ENCODE data around the gene NFYC. TPM values are rescaled to one million over a fixed set of nuclear protein-coding genes. Genes with fewer than 3 reads are reported as not detected.

NFYC gene
- total RNA-seq, 1 experiment from 2014 or later = 61.6 TPM

GRCh38 chr1:40668769-40669525, 22.6 kb upstream of the NFYC start:
- intact Hi-C loops (cut with micrococcal nuclease; ENCODE audit: unreplicated experiment) = loop anchor here (5.0 kb wide), 3 partner anchors 37 to 137 kb away; partner anchors contain the start of gene ZNF684
- TF ChIP-seq, protein P1, sequence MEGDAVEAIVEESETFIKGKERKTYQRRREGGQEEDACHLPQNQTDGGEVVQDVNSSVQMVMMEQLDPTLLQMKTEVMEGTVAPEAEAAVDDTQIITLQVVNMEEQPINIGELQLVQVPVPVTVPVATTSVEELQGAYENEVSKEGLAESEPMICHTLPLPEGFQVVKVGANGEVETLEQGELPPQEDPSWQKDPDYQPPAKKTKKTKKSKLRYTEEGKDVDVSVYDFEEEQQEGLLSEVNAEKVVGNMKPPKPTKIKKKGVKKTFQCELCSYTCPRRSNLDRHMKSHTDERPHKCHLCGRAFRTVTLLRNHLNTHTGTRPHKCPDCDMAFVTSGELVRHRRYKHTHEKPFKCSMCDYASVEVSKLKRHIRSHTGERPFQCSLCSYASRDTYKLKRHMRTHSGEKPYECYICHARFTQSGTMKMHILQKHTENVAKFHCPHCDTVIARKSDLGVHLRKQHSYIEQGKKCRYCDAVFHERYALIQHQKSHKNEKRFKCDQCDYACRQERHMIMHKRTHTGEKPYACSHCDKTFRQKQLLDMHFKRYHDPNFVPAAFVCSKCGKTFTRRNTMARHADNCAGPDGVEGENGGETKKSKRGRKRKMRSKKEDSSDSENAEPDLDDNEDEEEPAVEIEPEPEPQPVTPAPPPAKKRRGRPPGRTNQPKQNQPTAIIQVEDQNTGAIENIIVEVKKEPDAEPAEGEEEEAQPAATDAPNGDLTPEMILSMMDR (IDR thresholded peaks at IDR 0.05; ENCODE audit: insufficient read depth in 1 of 2, low read depth in 1 of 2, low read length in 1 of 2, severe bottlenecking in 1 of 2, unreplicated experiment in 1 of 2) = peak; percentile 65 to 77
- Mint-ChIP-seq H3K27ac (ENCODE audit: unreplicated experiment) (no peak overlapping the region), H3K36me3 (ENCODE audit: insufficient read depth, unreplicated experiment) (no peaks in the 10 kb centered on the region), H3K4me3 (ENCODE audit: unreplicated experiment) (no peak overlapping the region), H3K27me3 (ENCODE audit: insufficient read depth, unreplicated experiment) (peaks cover 4% of the 10 kb centered on the region), H3K4me1 (ENCODE audit: low read depth, unreplicated experiment) (no peaks in the 10 kb centered on the region), H3K9me3 (ENCODE audit: unreplicated experiment) (no peaks in the 10 kb centered on the region)
- H3K4me1 ChIP-seq = no peaks in the 10 kb centered on the region
- ChIA-PET POLR2A (no interaction called here), CTCF (no interaction called here)
- peak; percentile 55 to 70 for DNase-seq
- H3K9me3 ChIP-seq = no peaks in the 10 kb centered on the region
- no peaks in the 10 kb centered on the region for H3K27me3 ChIP-seq (replicated peaks; ENCODE audit: control insufficient read depth, insufficient read depth, low read length)
- H3K4me3 ChIP-seq (ENCODE audit: low read depth, low read length) = no peak overlapping the region
- no peaks in the 10 kb centered on the region for H3K36me3 ChIP-seq (ENCODE audit: control insufficient read depth, insufficient read depth, low read length)
- no TSS peak for BruUV-seq (replicated peaks)

DNA sequence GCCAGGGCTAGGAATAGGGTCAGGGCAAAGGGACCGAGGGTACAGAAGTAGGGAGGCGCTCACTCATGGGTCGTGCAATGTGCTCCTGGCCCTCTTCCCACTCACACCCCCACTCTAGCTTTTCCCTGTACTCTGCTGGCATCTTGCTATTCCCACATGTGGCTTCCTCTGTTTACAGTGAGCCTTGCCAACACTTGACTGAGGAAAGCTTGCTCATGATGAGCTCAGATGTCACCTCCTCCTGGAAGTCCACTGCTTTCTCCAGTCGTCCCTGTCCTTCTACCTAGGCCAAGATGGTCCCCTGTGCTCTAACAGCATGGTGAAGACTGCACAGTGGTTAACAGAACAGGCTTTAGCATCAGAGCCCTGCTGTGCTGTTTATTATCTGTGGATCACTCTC, 18.1 kb upstream of the NFYC start:
- H3K27me3 ChIP-seq (replicated peaks; ENCODE audit: control insufficient read depth, insufficient read depth, low read length) = no peaks in the 10 kb centered on the region
- H3K27ac Mint-ChIP-seq (ENCODE audit: unreplicated experiment) = no peak overlapping the region
- ChIA-PET CTCF (no interaction called here), POLR2A (no interaction called here)
- no peaks in the 10 kb centered on the region for H3K36me3 Mint-ChIP-seq (ENCODE audit: insufficient read depth, unreplicated experiment)
- no peaks in the 10 kb centered on the region for H3K9me3 Mint-ChIP-seq (ENCODE audit: unreplicated experiment)
- H3K4me1 Mint-ChIP-seq (ENCODE audit: low read depth, unreplicated experiment) = no peaks in the 10 kb centered on the region
- no peak overlapping the region for H3K4me3 ChIP-seq (ENCODE audit: low read depth, low read length)
- no peaks in the 10 kb centered on the region for H3K4me1 ChIP-seq
- no peaks in the 10 kb centered on the region for H3K9me3 ChIP-seq
- H3K4me3 Mint-ChIP-seq (ENCODE audit: unreplicated experiment) = no peak overlapping the region
- TF ChIP-seq, protein P1 (IDR thresholded peaks at IDR 0.05; ENCODE audit: insufficient read depth in 1 of 2, low read depth in 1 of 2, low read length in 1 of 2, severe bottlenecking in 1 of 2, unreplicated experiment in 1 of 2) = no peak
- H3K27me3 Mint-ChIP-seq (ENCODE audit: insufficient read depth, unreplicated experiment) = peaks cover 4% of the 10 kb centered on the region
- no peaks in the 10 kb centered on the region for H3K36me3 ChIP-seq (ENCODE audit: control insufficient read depth, insufficient read depth, low read length)
- intact Hi-C loops (cut with micrococcal nuclease; ENCODE audit: unreplicated experiment) = no loop called here
- no peak for DNase-seq
- no TSS peak for BruUV-seq (replicated peaks)

DNA sequence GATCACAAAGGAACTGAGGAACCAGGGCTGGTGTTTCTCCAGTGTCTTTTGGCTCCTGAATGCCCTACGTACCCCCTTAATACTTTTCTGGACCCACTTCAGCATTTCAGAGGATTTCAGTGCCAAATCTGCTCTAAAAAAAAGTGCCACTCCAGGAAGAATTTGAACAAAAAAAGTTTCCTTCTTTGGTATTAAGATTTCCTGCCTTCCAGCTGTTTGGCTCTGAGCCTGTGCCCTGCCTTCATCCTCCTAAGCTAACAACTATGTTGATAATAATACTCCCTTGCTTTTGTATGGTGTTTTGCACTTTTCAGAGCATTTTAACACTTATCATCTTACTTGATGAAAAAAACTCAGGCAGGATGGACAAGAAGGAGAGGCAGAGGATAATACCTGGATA, 15.0 kb upstream of the NFYC start:
- H3K4me3 Mint-ChIP-seq (ENCODE audit: unreplicated experiment) = no peak overlapping the region
- no peaks in the 10 kb centered on the region for H3K4me1 Mint-ChIP-seq (ENCODE audit: low read depth, unreplicated experiment)
- Histone ChIP-seq H3K27me3 (replicated peaks; ENCODE audit: control insufficient read depth, insufficient read depth, low read length) (no peaks in the 10 kb centered on the region), H3K9me3 (no peaks in the 10 kb centered on the region), H3K4me1 (no peaks in the 10 kb centered on the region), H3K36me3 (ENCODE audit: control insufficient read depth, insufficient read depth, low read length) (no peaks in the 10 kb centered on the region), H3K4me3 (ENCODE audit: low read depth, low read length) (no peak overlapping the region)
- H3K27ac Mint-ChIP-seq (ENCODE audit: unreplicated experiment) = no peak overlapping the region
- no peaks in the 10 kb centered on the region for H3K27me3 Mint-ChIP-seq (ENCODE audit: insufficient read depth, unreplicated experiment)
- intact Hi-C loops (cut with micrococcal nuclease; ENCODE audit: unreplicated experiment) = no loop called here
- TF ChIP-seq, protein P1 (IDR thresholded peaks at IDR 0.05; ENCODE audit: insufficient read depth in 1 of 2, low read depth in 1 of 2, low read length in 1 of 2, severe bottlenecking in 1 of 2, unreplicated experiment in 1 of 2) = no peak
- ChIA-PET POLR2A (no interaction called here), CTCF (no interaction called here)
- no peaks in the 10 kb centered on the region for H3K9me3 Mint-ChIP-seq (ENCODE audit: unreplicated experiment)
- no peaks in the 10 kb centered on the region for H3K36me3 Mint-ChIP-seq (ENCODE audit: insufficient read depth, unreplicated experiment)
- no TSS peak for BruUV-seq (replicated peaks)
- DNase-seq = no peak

All from Caco-2 (cell line).